HepG2 (cell line): ENCODE results near the gene ADIRF.

Experiments used
- ARNT ChIP-seq: fragments of 450-650 bp; IDR thresholded peaks from 2 replicates; pipeline ENCODE4 v1.6.1; 2017
- HOXA7 ChIP-seq: sonication (generic); formaldehyde crosslinking; IDR thresholded peaks from 2 replicates; pipeline ENCODE4 v1.8.1; 2022; ENCODE audit warnings: mild to moderate bottlenecking, missing genetic modification reagents, moderate library complexity
- JDP2 ChIP-seq: sonication (generic); formaldehyde crosslinking; IDR thresholded peaks from 2 replicates; pipeline ENCODE4 v1.8.1; 2022; ENCODE audit warnings: missing genetic modification reagents, borderline replicate concordance
- KLF6 ChIP-seq: IDR thresholded peaks from 2 replicates; pipeline ENCODE4 v1.8.0; 2016; ENCODE audit warnings: missing biosample characterization, missing genetic modification reagents
- SNAI1 ChIP-seq: sonication (generic); formaldehyde crosslinking; IDR thresholded peaks from 2 replicates; pipeline ENCODE4 v1.5.0; 2020; ENCODE audit warnings: mild to moderate bottlenecking, missing genetic modification reagents, borderline replicate concordance
- TEAD2 ChIP-seq: sonication (generic); formaldehyde crosslinking; IDR thresholded peaks from 2 replicates; pipeline ENCODE4 v1.9.0; 2021; ENCODE audit warnings: missing genetic modification reagents
- ZNF317 ChIP-seq: sonication (generic); formaldehyde crosslinking; IDR thresholded peaks from 2 replicates; pipeline ENCODE4 v1.5.0; 2020; ENCODE audit warnings: mild to moderate bottlenecking, missing genetic modification reagents
- TF ChIP-seq, protein P1 (sequence below): sonication (generic); formaldehyde crosslinking; IDR thresholded peaks from 2 replicates; pipeline ENCODE4 v1.4.0; 2020; ENCODE audit warnings: missing genetic modification reagents, borderline replicate concordance
- TF ChIP-seq, protein P2 (sequence below): sonication (generic); formaldehyde crosslinking; IDR thresholded peaks from 2 replicates; pipeline ENCODE4 v1.4.0; 2020; ENCODE audit warnings: missing genetic modification reagents
- TF ChIP-seq, protein P3 (sequence below): sonication (generic); formaldehyde crosslinking; IDR thresholded peaks from 2 replicates; pipeline ENCODE4 v1.8.0; 2022; ENCODE audit warnings: missing genetic modification reagents, mild to moderate bottlenecking, moderate library complexity, borderline replicate concordance

DNA sequence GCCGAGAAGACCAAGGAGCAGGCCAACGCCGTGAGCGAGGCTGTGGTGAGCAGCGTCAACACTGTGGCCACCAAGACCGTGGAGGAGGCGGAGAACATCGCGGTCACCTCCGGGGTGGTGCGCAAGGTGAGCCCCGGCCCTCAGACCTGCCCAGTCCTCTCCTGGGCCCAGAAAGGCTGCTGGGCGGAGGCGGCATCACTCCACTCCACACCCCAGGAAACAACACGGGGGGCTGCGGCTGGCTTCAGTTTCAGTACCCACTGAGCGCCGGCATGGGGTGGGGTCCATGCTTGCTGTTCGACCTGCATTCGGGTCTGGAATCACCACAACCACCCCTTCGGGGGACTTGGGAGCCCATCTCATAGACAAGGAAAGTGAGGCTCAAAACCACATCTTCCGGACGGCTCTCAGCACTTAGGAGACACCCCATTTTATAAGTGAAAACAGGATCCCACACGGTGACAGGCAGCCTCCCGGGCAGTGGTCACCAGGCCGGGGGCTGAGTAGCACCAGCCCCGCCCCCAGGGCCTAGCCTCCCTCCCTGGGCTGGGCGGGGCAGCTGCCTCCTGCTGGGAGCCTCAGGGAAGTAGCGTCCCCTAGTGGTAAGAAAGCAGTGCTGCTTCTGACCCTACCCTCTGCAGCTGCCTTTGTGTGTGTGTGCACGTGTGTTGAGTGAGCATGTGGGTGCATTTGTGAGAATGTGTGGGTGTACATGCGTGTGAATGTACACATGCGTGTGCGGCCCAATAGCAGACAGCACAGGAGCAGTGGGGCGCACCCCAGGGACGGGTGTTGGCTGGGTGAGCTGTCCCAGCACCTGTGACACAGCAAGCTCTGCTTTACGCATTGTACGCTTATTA lies 8.0 kb upstream of the ADIRF start:
- TF ChIP-seq HOXA7 (CRISPR knock-in tag) (no peak), ARNT (no peak), KLF6 (no peak), ZNF317 (CRISPR knock-in tag) (no peak), TEAD2 (CRISPR knock-in tag) (no peak), JDP2 (no peak), SNAI1 (no peak)
- TF ChIP-seq, protein P1, sequence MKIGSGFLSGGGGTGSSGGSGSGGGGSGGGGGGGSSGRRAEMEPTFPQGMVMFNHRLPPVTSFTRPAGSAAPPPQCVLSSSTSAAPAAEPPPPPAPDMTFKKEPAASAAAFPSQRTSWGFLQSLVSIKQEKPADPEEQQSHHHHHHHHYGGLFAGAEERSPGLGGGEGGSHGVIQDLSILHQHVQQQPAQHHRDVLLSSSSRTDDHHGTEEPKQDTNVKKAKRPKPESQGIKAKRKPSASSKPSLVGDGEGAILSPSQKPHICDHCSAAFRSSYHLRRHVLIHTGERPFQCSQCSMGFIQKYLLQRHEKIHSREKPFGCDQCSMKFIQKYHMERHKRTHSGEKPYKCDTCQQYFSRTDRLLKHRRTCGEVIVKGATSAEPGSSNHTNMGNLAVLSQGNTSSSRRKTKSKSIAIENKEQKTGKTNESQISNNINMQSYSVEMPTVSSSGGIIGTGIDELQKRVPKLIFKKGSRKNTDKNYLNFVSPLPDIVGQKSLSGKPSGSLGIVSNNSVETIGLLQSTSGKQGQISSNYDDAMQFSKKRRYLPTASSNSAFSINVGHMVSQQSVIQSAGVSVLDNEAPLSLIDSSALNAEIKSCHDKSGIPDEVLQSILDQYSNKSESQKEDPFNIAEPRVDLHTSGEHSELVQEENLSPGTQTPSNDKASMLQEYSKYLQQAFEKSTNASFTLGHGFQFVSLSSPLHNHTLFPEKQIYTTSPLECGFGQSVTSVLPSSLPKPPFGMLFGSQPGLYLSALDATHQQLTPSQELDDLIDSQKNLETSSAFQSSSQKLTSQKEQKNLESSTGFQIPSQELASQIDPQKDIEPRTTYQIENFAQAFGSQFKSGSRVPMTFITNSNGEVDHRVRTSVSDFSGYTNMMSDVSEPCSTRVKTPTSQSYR (CRISPR knock-in tag): no peak
- TF ChIP-seq, protein P2, sequence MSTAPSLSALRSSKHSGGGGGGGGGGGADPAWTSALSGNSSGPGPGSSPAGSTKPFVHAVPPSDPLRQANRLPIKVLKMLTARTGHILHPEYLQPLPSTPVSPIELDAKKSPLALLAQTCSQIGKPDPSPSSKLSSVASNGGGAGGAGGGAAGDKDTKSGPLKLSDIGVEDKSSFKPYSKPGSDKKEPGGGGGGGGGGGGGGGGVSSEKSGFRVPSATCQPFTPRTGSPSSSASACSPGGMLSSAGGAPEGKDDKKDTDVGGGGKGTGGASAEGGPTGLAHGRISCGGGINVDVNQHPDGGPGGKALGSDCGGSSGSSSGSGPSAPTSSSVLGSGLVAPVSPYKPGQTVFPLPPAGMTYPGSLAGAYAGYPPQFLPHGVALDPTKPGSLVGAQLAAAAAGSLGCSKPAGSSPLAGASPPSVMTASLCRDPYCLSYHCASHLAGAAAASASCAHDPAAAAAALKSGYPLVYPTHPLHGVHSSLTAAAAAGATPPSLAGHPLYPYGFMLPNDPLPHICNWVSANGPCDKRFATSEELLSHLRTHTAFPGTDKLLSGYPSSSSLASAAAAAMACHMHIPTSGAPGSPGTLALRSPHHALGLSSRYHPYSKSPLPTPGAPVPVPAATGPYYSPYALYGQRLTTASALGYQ (CRISPR knock-in tag): no peak
- TF ChIP-seq, protein P3, sequence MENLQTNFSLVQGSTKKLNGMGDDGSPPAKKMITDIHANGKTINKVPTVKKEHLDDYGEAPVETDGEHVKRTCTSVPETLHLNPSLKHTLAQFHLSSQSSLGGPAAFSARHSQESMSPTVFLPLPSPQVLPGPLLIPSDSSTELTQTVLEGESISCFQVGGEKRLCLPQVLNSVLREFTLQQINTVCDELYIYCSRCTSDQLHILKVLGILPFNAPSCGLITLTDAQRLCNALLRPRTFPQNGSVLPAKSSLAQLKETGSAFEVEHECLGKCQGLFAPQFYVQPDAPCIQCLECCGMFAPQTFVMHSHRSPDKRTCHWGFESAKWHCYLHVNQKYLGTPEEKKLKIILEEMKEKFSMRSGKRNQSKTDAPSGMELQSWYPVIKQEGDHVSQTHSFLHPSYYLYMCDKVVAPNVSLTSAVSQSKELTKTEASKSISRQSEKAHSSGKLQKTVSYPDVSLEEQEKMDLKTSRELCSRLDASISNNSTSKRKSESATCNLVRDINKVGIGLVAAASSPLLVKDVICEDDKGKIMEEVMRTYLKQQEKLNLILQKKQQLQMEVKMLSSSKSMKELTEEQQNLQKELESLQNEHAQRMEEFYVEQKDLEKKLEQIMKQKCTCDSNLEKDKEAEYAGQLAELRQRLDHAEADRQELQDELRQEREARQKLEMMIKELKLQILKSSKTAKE (CRISPR knock-in tag): no peak
